Stimulated activated CD4-positive, alpha-beta T cell treated with anti-CD3 and anti-CD28 coated beads, TNF-alpha, amount 100 ng/mL, for 48 hours (primary cell): ENCODE results near the gene CELA3A.
A peak's percentile ranks its signal among the peaks of the same experiment; 100 is the strongest.
"Not testable (repeated sequence)": the region's sequence is repeated elsewhere in the genome, so short reads cannot be mapped to it uniquely, and the experiment has no call there.

Experiments
- DNase-seq, 3 donors: peaks; one replicate each; pipeline ENCODE4 v3.0.0-alpha.2; 2020; ENCODE audit warnings: low read depth in 3 of 3

The CELA3A gene

GRCh38 chr1:21981253-21981652 is 20.2 kb upstream of the CELA3A start:
- DNase-seq, result not testable (repeated sequence)

- DNase-seq, result not testable (repeated sequence)
Observed at GRCh38 chr1:21982122-21982521, 19.3 kb upstream of the CELA3A start.

- DNase-seq, result not testable (repeated sequence)
Observed at GRCh38 chr1:21983539-21983938, 17.9 kb upstream of the CELA3A start.

GRCh38 chr1:21985893-21986292 is 15.6 kb upstream of the CELA3A start:
- not testable (repeated sequence) for DNase-seq

- DNase-seq, result not testable (repeated sequence)
Observed at GRCh38 chr1:21986386-21986785, 15.1 kb upstream of the CELA3A start.

GRCh38 chr1:21989672-21990393 is 11.6 kb upstream of the CELA3A start:
- not testable (repeated sequence) for DNase-seq

GRCh38 chr1:21992186-21992585 is 9.3 kb upstream of the CELA3A start:
- not testable (repeated sequence) for DNase-seq

GRCh38 chr1:21994716-21995115 is 6.7 kb upstream of the CELA3A start:
- DNase-seq, result not testable (repeated sequence)

- not testable (repeated sequence) for DNase-seq
Observed at GRCh38 chr1:21996663-21996970, 4.8 kb upstream of the CELA3A start.

GRCh38 chr1:21997891-21998623 is 3.4 kb upstream of the CELA3A start:
- DNase-seq, result not testable (repeated sequence)

- not testable (repeated sequence) for DNase-seq
Observed at GRCh38 chr1:21998624-21999294, 2.7 kb upstream of the CELA3A start.

GRCh38 chr1:21999645-22000044 is 1.8 kb upstream of the CELA3A start:
- DNase-seq, result not testable (repeated sequence)

GRCh38 chr1:22002461-22002860 is 1.0 kb downstream of the CELA3A start:
- DNase-seq, result not testable (repeated sequence)

- not testable (repeated sequence) for DNase-seq
Observed at GRCh38 chr1:22002875-22003274, 1.4 kb downstream of the CELA3A start.

GRCh38 chr1:22003959-22004358 is 2.5 kb downstream of the CELA3A start:
- not testable (repeated sequence) for DNase-seq

- DNase-seq, result peak in 1 of 3 donors; percentile 14
Observed at GRCh38 chr1:22005261-22006149, 4.0 kb downstream of the CELA3A start.

GRCh38 chr1:22006736-22007135 is 5.3 kb downstream of the CELA3A start:
- not testable (repeated sequence) for DNase-seq

- DNase-seq, result not testable (repeated sequence)
Observed at GRCh38 chr1:22007262-22007661, 5.8 kb downstream of the CELA3A start.

GRCh38 chr1:22009566-22009965 is 8.1 kb downstream of the CELA3A start:
- DNase-seq, result not testable (repeated sequence)

- not testable (repeated sequence) for DNase-seq
Observed at GRCh38 chr1:22012752-22013151, 11.3 kb downstream of the CELA3A start.

GRCh38 chr1:22014575-22015206 is 13.2 kb downstream of the CELA3A start:
- DNase-seq, result not testable (repeated sequence)
